Muscle layer of colon (tissue), 2 donors: Measurements from ENCODE around the gene FBXW10.
"Not testable (repeated sequence)": the region's sequence is repeated elsewhere in the genome, so short reads cannot be mapped to it uniquely, and the experiment has no call there.

ENCODE experiments used
- H3K27ac ChIP-seq: one replicate; pipeline ENCODE4 v1.7.0; 2013; ENCODE audit warnings: low read depth, mild to moderate bottlenecking, low read length, moderate library complexity
- H3K27me3 ChIP-seq, 2 donors: one replicate each; pipeline ENCODE4 v1.7.0; 2013; ENCODE audit warnings: low read length in 2 of 2, mild to moderate bottlenecking in 2 of 2; ENCODE audit not compliant: insufficient read depth in 2 of 2, control insufficient read depth in 1 of 2
- H3K36me3 ChIP-seq: one replicate; pipeline ENCODE4 v1.7.0; 2013; ENCODE audit warnings: mild to moderate bottlenecking, low read length; ENCODE audit not compliant: insufficient read depth
- H3K4me1 ChIP-seq: one replicate; pipeline ENCODE4 v1.7.0; 2013; ENCODE audit warnings: mild to moderate bottlenecking, low read length; ENCODE audit not compliant: insufficient read depth
- H3K4me3 ChIP-seq, 2 donors: one replicate each; pipeline ENCODE4 v1.7.0; 2013; ENCODE audit warnings: low read length in 2 of 2, low read depth in 1 of 2, mild to moderate bottlenecking in 1 of 2, moderate library complexity in 1 of 2
- H3K9ac ChIP-seq: one replicate; pipeline ENCODE4 v1.7.0; 2013; ENCODE audit warnings: low read length
- H3K9me3 ChIP-seq: one replicate; pipeline ENCODE4 v1.7.0; 2013; ENCODE audit warnings: mild to moderate bottlenecking, low read length
- donor health status: abdominal sarcoma.
- donor health status: Adenocarcinoma of cecum.

Gene FBXW10

DNA sequence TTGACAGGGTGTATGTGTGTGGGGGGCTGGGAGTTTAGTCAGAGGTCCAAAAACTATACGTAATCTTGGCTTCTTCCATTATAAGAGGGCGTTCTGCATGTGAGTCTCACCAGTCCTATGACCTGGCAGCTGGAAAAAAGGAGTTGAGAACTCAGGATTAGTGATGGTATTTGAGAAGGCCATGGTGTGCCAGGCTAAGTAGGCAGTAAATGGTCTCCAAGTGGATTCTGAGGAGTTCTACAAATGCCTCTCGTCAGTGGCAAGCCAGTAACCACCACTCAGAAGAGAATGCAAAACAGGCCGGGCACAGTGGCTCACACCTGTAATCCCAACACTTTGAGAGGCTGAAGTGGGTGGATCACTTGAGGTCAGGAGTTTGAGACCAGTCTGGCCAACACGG is 21.2 kb upstream of the FBXW10 start:
- not testable (repeated sequence) for H3K4me1 ChIP-seq, H3K27ac ChIP-seq, H3K9me3 ChIP-seq, H3K4me3 ChIP-seq, H3K9ac ChIP-seq, H3K36me3 ChIP-seq, H3K27me3 ChIP-seq

DNA sequence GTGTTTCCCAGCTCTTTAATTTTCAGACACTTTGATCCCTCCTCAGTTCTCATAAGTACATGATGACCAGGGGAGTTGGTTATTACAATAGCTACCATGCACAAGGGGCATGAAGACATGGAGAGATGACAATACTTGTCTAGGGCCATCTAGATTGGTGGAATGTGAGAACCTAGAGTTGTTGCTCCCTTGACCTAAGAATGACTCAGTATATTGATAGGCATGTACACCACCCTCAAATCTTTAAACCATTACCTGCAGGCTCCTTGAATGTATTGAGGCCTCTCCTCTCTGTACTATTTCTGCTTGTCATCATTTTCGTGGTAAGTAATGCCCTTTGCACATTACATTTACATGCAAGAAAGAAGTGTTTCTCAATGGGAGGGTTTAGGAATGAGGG is 20.3 kb upstream of the FBXW10 start:
- not testable (repeated sequence) for H3K4me1 ChIP-seq, H3K27me3 ChIP-seq, H3K36me3 ChIP-seq, H3K4me3 ChIP-seq, H3K27ac ChIP-seq, H3K9ac ChIP-seq, H3K9me3 ChIP-seq

- not testable (repeated sequence) for H3K4me3 ChIP-seq, H3K9me3 ChIP-seq, H3K4me1 ChIP-seq, H3K9ac ChIP-seq, H3K36me3 ChIP-seq, H3K27ac ChIP-seq, H3K27me3 ChIP-seq
These were observed 11.4 kb upstream of the FBXW10 start for GRCh38 chr17:18732438-18732837.

DNA sequence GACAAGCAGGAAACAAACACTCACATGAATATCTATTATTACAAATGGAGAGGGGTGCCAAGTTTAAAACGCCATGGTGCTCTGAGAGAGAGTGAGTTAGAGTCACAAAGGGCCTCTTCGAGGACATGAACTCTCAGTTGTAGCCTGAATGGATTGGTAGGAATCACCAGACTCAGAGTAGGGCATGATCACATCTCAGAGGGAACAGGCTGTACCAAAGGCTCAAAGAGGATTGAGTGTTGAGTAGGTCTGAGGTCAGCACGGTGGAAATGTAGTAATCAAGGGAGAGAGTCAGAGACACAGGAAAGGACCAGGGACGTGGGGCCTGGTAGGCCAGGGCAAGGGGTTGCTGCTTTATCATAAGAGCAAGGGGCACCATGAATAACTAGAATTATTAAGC is 10.5 kb upstream of the FBXW10 start:
- not testable (repeated sequence) for H3K9ac ChIP-seq, H3K4me1 ChIP-seq, H3K27me3 ChIP-seq, H3K27ac ChIP-seq, H3K4me3 ChIP-seq, H3K36me3 ChIP-seq, H3K9me3 ChIP-seq

DNA sequence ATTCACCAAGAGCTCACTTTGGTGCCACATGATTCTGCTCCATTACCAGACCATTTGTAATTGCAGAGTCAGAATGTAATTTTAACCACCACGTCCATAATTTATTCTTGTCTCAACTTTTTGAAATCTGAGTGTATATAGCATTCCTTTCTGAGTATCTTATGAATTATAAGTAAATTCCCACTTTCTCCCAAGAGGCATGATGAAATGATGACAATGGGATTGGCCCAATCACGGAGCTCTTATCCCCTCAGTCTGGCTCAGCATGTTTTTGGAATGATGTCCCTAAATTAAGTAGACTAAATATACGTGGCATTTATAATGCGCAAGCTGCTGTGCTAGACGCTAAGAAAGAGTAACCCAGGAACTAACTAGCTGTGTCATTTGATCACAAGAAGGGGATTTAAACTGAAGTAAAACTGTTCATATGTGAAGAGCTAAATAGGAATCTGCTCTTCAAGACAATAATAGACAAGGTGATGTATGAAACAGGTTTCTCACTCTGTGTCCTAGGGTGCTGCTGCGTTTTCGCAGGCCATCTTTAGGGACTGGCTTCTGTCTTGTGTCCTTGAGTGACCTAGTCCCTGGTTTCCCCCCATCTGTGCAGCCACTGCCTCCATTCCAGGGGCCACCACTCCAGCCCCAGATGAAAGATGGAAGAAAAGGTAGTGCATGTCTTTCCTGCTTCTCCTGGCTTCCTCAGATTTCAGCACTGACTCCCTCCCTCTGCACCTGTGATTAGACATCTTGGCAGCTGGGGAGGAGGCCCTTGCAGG is 4.0 kb upstream of the FBXW10 start:
- H3K27me3 ChIP-seq, H3K4me3 ChIP-seq, H3K36me3 ChIP-seq, H3K9me3 ChIP-seq, H3K4me1 ChIP-seq, H3K9ac ChIP-seq, H3K27ac ChIP-seq: not testable (repeated sequence)

- H3K9me3 ChIP-seq, H3K27ac ChIP-seq, H3K27me3 ChIP-seq, H3K36me3 ChIP-seq, H3K4me3 ChIP-seq, H3K9ac ChIP-seq, H3K4me1 ChIP-seq: not testable (repeated sequence)
These were observed 2.6 kb upstream of the FBXW10 start for GRCh38 chr17:18741228-18741627.

DNA sequence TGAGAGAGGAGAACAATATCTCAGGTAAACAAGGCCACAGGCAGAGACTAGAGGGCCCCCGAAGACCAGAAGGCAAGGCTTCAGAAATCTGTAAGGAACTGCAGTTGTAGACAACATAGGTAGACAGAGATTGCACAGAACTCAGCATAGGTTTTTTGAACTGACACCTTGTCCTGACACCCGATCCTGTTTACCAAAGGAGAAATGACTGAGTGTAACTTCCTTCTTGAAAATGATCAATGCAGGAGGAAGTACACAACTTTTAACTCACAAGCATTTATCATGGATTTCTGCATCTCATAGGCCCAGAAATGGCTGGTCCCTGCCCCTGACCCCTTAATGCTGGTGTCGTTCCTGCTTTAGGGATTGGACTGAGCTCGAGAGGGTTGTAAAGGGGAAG is 872 bp downstream of the FBXW10 start:
- not testable (repeated sequence) for H3K9me3 ChIP-seq, H3K4me3 ChIP-seq, H3K27ac ChIP-seq, H3K9ac ChIP-seq, H3K36me3 ChIP-seq, H3K4me1 ChIP-seq, H3K27me3 ChIP-seq

- not testable (repeated sequence) for H3K4me1 ChIP-seq, H3K9me3 ChIP-seq, H3K9ac ChIP-seq, H3K27ac ChIP-seq, H3K36me3 ChIP-seq, H3K4me3 ChIP-seq, H3K27me3 ChIP-seq
These were observed 2.7 kb downstream of the FBXW10 start for GRCh38 chr17:18746551-18746950.

DNA sequence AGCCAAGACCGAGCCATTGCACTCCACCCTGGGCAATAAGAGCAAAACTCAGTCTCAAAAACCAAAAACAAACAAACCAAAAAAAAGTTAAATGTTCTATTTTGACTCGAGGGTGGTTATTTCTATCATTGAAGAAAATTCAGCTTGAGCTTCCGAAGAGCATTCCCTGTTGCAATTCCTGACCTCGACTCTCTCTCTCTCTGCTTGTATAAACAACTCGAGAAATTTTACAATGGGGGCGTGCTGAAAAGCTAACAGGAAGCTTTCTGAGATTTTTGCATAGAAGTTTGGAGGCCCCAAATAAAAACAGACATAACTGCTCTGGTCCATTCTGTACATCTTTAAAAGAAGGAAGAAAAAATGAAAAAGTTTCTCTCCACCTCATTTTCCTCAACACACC is 3.6 kb downstream of the FBXW10 start:
- not testable (repeated sequence) for H3K27ac ChIP-seq, H3K4me3 ChIP-seq, H3K27me3 ChIP-seq, H3K9me3 ChIP-seq, H3K36me3 ChIP-seq, H3K9ac ChIP-seq, H3K4me1 ChIP-seq

DNA sequence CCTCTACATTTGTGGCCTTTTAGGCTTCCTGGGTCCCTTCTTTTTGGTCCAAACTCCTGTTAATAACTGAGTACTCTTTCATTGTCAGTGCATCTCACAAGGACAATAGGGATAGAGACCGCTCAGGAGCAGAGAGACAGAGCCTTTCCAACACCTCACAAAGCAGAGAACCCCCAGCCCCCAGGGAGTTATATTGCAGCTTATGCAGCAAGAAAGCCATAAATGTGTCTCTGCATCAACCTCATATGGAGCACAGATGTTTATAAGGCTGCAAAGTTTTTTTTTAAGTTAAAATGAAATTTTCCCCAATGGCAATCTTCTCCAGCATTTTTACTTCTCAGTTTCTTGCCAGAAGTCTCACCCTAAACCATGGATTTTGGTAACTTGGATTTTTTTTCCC is 6.4 kb downstream of the FBXW10 start:
- not testable (repeated sequence) for H3K9ac ChIP-seq, H3K4me1 ChIP-seq, H3K27me3 ChIP-seq, H3K4me3 ChIP-seq, H3K36me3 ChIP-seq, H3K9me3 ChIP-seq, H3K27ac ChIP-seq

DNA sequence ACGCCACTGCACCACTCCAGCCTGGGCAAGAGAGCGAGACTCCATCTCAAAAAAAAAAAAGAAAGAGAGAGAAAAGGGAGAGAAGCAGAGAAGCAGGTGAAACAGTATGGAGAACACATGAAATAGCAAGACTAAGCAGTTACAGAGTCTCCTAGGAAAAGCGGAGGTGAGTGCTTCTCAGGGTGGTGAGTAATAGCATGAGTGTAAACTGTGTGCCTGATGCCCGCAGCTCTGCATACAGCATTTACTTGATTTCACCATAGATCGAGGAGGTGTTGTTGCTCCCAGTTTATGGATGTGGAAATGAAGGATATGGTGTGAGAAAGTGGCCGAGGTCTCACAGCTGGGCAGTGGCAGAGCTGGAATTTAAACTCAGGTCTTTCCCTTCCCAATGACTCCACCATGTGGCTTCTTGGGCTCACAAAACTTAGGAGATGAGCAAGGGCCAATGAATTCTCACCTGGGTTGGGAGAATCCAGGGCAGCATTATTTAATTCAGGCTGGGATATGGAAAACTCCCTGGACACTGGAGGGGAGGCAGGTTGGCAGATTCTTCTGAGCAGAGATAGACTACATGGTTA is 10.1 kb downstream of the FBXW10 start:
- not testable (repeated sequence) for H3K4me3 ChIP-seq, H3K9ac ChIP-seq, H3K9me3 ChIP-seq, H3K27me3 ChIP-seq, H3K27ac ChIP-seq, H3K36me3 ChIP-seq, H3K4me1 ChIP-seq

DNA sequence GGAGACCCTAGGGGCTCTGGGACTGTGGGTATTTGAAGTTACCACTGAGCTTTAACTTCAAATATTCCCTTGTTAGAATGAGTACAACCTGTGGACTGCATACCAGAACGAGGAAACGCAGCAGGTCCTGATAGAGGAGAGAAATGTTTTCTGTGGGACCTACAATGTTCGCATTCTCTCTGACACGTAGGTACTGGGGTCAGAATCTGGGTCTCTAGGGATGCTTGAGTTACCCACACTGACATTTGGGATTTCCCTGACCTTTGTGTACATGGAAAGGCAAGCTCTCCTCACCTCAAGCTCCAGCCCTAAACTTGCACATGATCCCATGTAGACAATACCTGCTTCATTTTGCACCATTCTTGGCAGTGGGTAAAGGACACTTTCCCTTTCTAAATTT is 12.1 kb downstream of the FBXW10 start:
- H3K4me1 ChIP-seq, H3K27ac ChIP-seq, H3K9ac ChIP-seq, H3K4me3 ChIP-seq, H3K36me3 ChIP-seq, H3K9me3 ChIP-seq, H3K27me3 ChIP-seq: not testable (repeated sequence)
